Cardiac septum (tissue), 1 donor: ENCODE measurements around the gene ATP9A. TPM values are rescaled to one million over a fixed set of nuclear protein-coding genes. Genes with fewer than 3 reads are reported as not detected.
A peak's percentile ranks its signal among the peaks of the same experiment; 100 is the strongest.
"Not testable (repeated sequence)": the region's sequence is repeated elsewhere in the genome, so short reads cannot be mapped to it uniquely, and the experiment has no call there.

ENCODE experiments used
- DNase-seq: peaks from one replicate; pipeline ENCODE4 v3.0.0-alpha.2; 2020; ENCODE audit warnings: low spot score
- intact Hi-C: fragments of 100-400 bp; cut with DNase I; formaldehyde crosslinking; loops from one replicate; pipeline ENCODE4 v1.14.0; 2022
- total RNA-seq: library from RNA; stranded (reverse); fragmentation: NEBNext Ultra II Directional; extraction: Animal tissue kit (Norgen Biotek cat#: 25700); gene quantifications from one replicate; pipeline ENCODE4 v1.2.1, GENCODE V29; 2021
- donor health status: DM: no; HTN: no; CAD: no.

The ATP9A gene
- total RNA-seq, 1 donor from 2014 or later, result 25.4 TPM

GRCh38 chr20:51647674-51648570 lies 120.3 kb downstream of the ATP9A start:
- intact Hi-C loops, result no loop called here
- no peak for DNase-seq

DNA sequence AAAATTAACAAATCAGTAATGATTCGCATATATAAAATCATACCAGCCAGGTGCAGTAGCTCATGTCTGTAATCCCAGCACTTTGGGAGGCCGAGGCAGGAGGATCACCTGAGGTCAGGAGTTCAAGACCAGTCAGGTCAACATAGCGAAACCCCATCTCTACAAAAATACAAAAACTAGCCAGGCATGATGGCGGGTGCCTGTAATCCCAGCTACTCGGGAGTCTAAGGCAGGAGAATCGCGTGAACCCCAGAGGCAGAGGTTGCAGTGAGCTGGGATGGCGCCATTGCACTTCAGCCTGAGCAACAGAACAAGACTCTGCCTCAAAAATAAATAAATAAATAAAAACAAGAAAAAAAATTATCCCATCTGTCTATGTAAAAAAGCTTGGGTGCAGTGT lies 124.4 kb downstream of the ATP9A start:
- DNase-seq, intact Hi-C loops: not testable (repeated sequence)

DNA sequence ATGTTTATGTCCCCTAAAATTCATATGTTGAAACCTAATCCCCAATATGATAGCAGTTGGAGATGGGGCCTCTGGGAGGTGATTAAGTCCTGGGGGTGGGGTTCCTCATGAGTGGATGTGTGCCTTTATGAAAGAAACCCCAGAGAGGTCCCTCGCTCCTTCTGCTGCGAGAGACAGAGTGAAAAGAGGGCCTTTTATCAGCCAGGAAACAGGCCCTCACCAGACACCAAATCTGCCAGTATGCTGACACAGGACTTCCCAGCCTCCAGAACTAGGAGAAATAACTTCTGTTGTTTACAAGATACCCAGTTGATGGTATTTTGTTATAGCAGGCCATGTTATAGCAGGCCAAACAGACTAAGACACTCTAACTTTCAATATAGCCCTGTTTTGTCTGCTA lies 124.8 kb downstream of the ATP9A start:
- no peak for DNase-seq
- intact Hi-C loops, result no loop called here

GRCh38 chr20:51641866-51642265 lies 126.3 kb downstream of the ATP9A start:
- no peak for DNase-seq
- intact Hi-C loops, result no loop called here

GRCh38 chr20:51640743-51641142 lies 127.4 kb downstream of the ATP9A start:
- no peak for DNase-seq
- intact Hi-C loops, result no loop called here

DNA sequence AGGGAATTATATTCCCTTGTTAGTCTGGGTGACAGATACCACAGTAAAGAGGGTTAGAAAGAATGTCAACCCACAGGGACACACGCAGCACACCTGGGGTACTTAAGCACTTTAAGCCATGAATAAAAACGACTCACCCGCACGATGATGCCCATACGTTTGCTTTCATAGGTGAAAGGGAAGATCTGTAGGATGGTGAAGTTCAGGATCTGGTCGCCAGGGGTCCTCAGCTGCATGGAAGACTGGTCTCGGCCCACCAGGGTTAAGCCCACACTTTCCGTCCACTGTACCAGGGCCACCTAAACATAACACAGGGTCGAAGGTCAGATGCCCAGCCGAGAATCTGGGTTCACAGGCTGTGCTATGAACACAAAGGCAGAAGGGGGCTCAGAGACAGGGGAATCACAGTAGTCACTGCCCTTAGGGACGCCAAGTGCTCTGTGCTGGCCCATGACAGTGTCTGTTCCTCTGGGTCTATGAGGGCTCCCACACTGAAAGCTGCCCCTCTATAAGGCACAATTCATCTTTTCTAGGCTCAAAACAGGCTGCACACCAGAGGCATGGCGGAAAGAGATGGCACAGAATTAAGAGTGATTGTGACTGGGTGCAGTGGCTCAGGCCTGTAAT lies 128.9 kb downstream of the ATP9A start:
- intact Hi-C loops, result loop anchor here (2.0 to 10.0 kb wide), 3 partner anchors 125 to 443 kb away; partner anchors contain the start of gene ATP9A

DNA sequence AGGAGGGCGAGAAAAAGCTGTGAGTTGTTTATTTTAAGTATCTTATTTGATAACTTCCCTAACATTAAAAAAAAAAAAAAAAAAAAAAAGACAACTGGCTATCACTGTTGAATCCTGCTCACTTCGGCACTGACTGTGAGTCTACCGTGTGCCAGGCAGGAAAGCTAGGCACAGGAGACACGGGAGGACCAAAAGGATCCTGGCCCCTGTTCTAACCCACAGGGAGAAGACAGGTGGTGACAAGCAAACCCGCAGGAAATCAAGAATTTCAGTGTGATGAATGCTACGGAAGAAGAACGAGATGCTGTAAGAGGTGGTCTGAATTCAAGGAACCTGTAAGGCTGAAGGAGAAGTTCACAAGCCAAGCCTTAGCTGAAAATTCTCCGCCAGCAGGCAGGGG lies 130.9 kb downstream of the ATP9A start:
- intact Hi-C loops, result loop anchor here (10.0 kb wide), 2 partner anchors 128 to 348 kb away; partner anchors contain the start of gene ATP9A
- no peak for DNase-seq

More for the DNA sequence above, 128.9 kb downstream of the ATP9A start:
- peak; percentile 78 for DNase-seq

DNA sequence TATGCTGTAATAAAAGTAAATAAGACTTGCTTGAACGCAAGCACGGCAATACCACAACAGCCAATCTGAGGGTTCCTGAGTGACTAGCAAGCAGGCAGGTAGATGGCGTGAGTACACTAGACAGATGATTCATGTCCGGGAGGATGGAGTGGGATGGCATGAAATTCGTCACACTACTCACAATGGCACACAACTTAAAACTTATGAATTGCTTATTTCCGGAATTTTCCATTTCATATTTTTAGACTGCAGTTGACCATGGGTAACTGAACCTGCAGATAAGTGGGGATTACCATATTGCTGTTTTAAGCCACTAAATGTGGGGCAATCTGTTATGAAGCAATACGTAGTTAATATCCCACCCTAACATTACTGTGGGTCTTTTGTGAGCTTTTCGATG lies 132.1 kb downstream of the ATP9A start:
- DNase-seq, result no peak
- intact Hi-C loops, result loop anchor here (10.0 kb wide), 2 partner anchors 129 to 349 kb away; partner anchors contain the start of gene ATP9A

GRCh38 chr20:51635680-51636079 lies 132.5 kb downstream of the ATP9A start:
- no peak for DNase-seq
- intact Hi-C loops, result loop anchor here (10.0 kb wide), 2 partner anchors 129 to 349 kb away; partner anchors contain the start of gene ATP9A

DNA sequence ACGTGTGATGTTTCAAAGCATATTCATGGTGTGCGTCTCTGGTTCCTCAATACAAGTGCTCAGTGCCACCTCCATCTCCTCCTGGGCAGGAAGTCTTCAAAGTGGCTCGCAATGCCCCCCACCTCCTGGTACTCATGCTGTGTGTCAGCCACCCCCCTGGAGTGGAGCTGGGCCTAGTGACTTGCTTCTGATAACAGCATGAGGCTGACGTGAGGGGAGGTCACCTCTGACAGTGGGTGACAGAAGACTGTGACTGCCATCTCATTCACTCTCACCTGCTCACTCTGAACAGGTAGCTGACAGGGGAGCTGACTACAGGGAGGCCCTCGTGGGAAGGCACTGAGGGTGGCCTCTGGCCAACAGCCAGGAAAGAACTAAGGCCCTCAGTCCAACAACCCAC lies 133.3 kb downstream of the ATP9A start:
- intact Hi-C loops, result loop anchor here (10.0 kb wide), 2 partner anchors 130 to 350 kb away; partner anchors contain the start of gene ATP9A
- DNase-seq, result no peak

DNA sequence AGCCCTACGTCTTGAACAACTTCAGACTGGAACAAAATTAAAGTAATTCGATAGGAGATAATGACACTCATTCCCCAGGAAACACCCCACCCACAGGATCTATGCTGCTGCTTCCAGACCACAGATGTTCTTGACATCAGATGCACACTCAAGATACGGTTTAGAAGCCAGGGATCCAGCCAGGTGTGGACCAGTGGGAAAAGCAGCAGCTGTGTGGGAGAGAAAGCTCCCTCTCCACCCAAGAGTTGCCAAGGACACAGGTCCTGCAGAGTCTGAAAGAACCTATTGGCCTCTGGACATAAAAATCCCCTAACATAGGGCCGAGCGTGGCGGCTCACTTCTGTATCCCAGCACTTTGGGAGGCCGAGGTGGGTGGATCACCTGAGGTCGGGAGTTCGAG lies 133.9 kb downstream of the ATP9A start:
- no peak for DNase-seq
- intact Hi-C loops, result loop anchor here (10.0 kb wide), 2 partner anchors 131 to 351 kb away; partner anchors contain the start of gene ATP9A

GRCh38 chr20:51633430-51633829 lies 134.8 kb downstream of the ATP9A start:
- no peak for DNase-seq
- intact Hi-C loops, result loop anchor here (10.0 kb wide), 2 partner anchors 131 to 351 kb away; partner anchors contain the start of gene ATP9A

- intact Hi-C loops, result loop anchor here (2.0 to 10.0 kb wide), 3 partner anchors 69 to 353 kb away; partner anchors contain the start of gene ATP9A
- no peak for DNase-seq
These were observed 136.2 kb downstream of the ATP9A start for GRCh38 chr20:51631953-51632352.

DNA sequence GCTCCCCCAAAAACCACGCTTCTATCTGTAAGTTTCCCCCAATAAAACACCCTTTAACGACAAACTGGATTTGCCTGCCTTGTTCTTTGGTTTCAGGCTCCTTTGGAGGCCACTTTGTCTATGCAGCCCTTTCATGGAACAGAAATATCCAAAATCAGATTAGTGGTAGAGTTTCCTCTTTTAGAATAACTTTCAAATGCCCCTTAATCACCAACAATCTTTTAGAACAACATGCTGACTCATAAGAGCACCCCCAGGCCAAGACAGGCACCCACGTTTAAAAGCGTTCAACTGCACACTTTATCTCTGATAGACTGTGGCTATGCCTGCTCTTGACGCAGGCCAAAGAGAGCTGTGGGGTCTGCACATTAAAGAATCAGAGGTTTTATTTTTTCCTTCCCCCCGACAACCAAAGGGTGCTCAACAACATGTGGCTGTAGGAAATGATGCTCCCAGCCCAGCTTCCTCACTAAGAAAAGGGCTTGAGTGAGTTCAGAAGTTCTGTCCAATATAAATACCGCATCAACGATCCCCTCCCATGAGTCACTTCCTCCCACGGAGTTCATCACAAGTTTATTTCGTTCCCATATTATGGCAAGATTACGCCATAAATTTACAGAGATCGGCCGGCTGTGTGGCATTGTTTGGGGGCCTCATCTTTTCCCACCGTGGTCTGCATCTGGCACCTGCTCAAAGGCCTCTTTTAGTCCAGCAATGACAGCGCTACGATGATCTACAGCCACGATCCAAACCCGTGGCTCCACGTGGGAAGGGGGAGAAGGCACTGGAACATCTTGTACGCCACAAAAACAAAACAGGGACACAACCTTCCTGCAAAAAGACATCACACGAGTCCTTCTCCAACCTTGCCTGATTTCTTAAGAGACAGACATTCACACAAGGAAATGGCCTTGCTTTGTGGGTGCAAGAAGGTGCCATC lies 136.9 kb downstream of the ATP9A start:
- intact Hi-C loops, result loop anchor here (2.0 to 10.0 kb wide), 3 partner anchors 68 to 354 kb away; partner anchors contain the start of gene ATP9A
- DNase-seq, result no peak

DNA sequence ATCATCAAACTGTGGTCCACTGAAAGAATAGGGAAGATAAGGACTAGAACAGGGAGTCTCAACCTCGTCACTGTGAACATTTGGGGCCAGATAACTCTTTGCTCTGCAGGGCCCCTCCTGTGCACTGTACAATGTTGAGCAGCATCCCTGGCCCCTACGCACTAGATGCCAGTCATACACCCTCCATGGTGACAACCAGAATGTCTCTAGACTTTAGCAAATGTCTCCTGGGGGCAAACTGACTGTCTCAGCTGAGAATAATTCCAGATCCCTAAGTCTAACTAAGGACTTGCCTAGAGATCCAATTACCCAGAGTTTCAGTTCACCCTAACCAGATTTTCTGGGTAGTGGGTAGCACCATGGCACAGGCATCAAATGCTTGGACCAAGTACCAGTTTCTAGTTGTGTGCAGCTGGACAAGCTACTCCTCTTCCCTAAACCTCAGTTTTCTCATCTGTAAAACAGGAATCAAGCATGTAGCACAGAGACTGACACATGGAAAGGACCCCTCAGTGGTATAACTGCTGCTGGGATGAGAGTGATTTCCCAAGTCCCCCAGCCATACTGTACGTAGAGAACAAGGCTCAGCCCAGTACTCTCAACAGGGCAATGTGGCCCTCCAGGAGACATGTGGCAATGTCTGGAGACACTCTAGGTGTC lies 138.7 kb downstream of the ATP9A start:
- intact Hi-C loops, result loop anchor here (2.0 to 10.0 kb wide), 4 partner anchors 67 to 355 kb away; partner anchors contain the start of gene ATP9A
- no peak for DNase-seq

DNA sequence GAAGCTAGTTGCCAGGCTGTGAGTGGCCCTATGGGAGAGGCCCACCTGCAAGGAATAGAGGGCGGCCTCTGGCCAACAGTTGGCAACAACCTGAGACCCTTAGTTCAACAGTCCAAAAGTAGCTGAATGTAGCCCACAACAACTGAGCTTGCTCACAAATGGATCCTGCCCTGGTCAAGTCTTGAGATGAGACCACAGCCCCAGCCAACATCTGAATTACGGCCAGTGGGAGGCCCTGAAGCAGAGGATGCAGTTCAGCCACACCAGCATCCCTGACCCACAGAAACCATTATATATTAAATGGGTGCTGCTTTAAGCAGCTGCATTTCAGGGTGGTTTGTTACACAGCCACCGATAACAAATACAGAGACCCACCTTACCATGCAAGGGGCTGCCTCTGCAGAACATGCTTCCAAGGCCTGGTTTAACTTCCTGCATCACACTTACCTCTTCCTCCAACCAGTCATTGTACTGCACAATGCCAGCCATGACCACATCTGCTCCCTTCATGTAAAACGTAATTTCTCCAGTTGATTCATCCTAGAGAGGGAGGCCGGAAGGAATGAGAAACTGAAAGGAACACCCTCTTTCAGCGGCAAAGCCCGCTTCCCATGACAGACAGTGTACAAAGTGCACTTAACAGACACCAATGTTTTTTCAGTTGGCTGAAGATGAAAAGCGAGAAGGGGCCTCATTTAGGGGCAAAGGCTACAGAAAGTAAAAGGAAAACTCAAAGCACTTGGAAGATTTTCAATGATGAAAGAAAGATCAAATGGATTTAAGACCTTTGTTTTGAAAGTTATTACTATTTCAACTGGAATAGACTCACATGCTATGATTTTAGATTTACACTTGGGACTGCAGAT lies 139.4 kb downstream of the ATP9A start:
- DNase-seq, result no peak
- intact Hi-C loops, result loop anchor here (10.0 kb wide), 1 partner anchor 254 kb away; no protein-coding TSS in a partner anchor

DNA sequence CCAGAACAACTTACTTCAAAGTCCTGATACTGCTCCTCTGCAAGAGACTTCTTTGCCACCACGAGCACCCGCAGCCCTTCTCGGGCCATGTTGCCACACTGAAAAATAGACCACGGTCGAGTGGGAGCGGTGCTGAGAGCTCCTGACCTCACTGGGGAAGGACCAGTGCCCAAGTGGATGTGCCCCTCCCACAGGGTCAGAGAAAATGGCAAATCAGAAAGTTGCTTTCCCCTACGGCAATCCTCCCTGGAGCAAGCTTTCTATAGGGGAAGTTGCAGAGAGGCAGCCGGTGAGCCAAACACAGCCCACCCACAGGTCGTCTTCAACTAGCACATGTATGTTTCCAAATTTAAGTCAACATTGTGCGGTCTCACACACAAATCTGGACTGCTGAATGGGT lies 140.6 kb downstream of the ATP9A start:
- intact Hi-C loops, result loop anchor here (10.0 kb wide), 1 partner anchor 253 kb away; no protein-coding TSS in a partner anchor
- no peak for DNase-seq
